Loucy (cell line): ENCODE data around the gene MYO18B.

Source experiments
- H2AFZ ChIP-seq: fragments of 200-600 bp; sonication (generic); 2 replicates; pipeline ENCODE4 v1.6.0; 2016; ENCODE audit warnings: antibody characterized with exemption, mild to moderate bottlenecking, low read length, moderate library complexity
- H3F3A ChIP-seq: fragments of 200-600 bp; 2 replicates; pipeline ENCODE4 v1.6.0; 2016; ENCODE audit warnings: antibody characterized with exemption, low read depth, mild to moderate bottlenecking
- H3K27me3 ChIP-seq: fragments of 200-600 bp; sonication (generic); 2 replicates; pipeline ENCODE4 v1.6.1; 2014; ENCODE audit warnings: low read length, mild to moderate bottlenecking; ENCODE audit not compliant: insufficient read depth, poor library complexity, severe bottlenecking
- H3K36me3 ChIP-seq: fragments of 200-600 bp; sonication (generic); 2 replicates; pipeline ENCODE4 v1.6.1; 2016; ENCODE audit warnings: low read length; ENCODE audit not compliant: insufficient read depth
- H3K4me1 ChIP-seq: fragments of 200-600 bp; sonication (generic); 2 replicates; pipeline ENCODE4 v1.5.1; 2014; ENCODE audit warnings: low read length, mild to moderate bottlenecking; ENCODE audit not compliant: insufficient read depth, poor library complexity, severe bottlenecking
- H3K4me2 ChIP-seq: fragments of 200-600 bp; sonication (generic); 2 replicates; pipeline ENCODE4 v1.6.0; 2014; ENCODE audit warnings: antibody characterized with exemption, low read length, low read depth, mild to moderate bottlenecking; ENCODE audit not compliant: poor library complexity, severe bottlenecking
- H3K4me3 ChIP-seq: fragments of 200-600 bp; sonication (generic); 2 replicates; pipeline ENCODE4 v1.5.1; 2014; ENCODE audit warnings: low read length, mild to moderate bottlenecking, mixed read lengths; ENCODE audit not compliant: poor library complexity, severe bottlenecking
- H3K79me2 ChIP-seq: fragments of 200-600 bp; sonication (generic); 2 replicates; pipeline ENCODE4 v1.6.1; 2014; ENCODE audit warnings: low read length; ENCODE audit not compliant: insufficient read depth
- H3K9ac ChIP-seq: fragments of 200-600 bp; sonication (generic); 2 replicates; pipeline ENCODE4 v1.6.0; 2014; ENCODE audit warnings: mild to moderate bottlenecking, low read depth, low read length, moderate library complexity; ENCODE audit not compliant: poor library complexity, severe bottlenecking
- H3K9me2 ChIP-seq: fragments of 200-600 bp; sonication (generic); replicated peaks from 2 replicates; pipeline ENCODE4 v1.6.1; 2016; ENCODE audit warnings: low read depth, low read length, mixed read lengths
- H3K9me3 ChIP-seq: fragments of 200-600 bp; sonication (generic); 2 replicates; pipeline ENCODE4 v1.6.1; 2014; ENCODE audit warnings: mild to moderate bottlenecking, antibody characterized with exemption, low read length, low read depth; ENCODE audit not compliant: insufficient read depth
- H4K20me1 ChIP-seq: fragments of 200-600 bp; sonication (generic); 2 replicates; pipeline ENCODE4 v1.6.0; 2014; ENCODE audit warnings: antibody characterized with exemption, low read length, mild to moderate bottlenecking; ENCODE audit not compliant: insufficient read depth, poor library complexity, severe bottlenecking
- CTCF ChIP-seq: fragments of 200-600 bp; sonication (generic); conservative IDR thresholded peaks from 2 replicates; pipeline ENCODE4 v1.5.1; 2014; ENCODE audit warnings: mild to moderate bottlenecking, antibody characterized with exemption, low read length
- EZH2phosphoT487 ChIP-seq: fragments of 200-600 bp; IDR thresholded peaks from 2 replicates; pipeline ENCODE4 v1.6.1; 2018; ENCODE audit warnings: antibody characterized with exemption, mild to moderate bottlenecking, moderate library complexity, borderline replicate concordance

Gene MYO18B

GRCh38 chr22:25970374-25970911 lies 228.5 kb downstream of the MYO18B start:
- TF ChIP-seq CTCF, result no peak
- TF ChIP-seq EZH2phosphoT487, result no peak
- Histone ChIP-seq H3F3A (no peaks in the 10 kb centered on the region), H4K20me1 (no peaks in the 10 kb centered on the region), H3K4me2 (no peak overlapping the region), H3K9me3 (no peaks in the 10 kb centered on the region), H3K36me3 (no peaks in the 10 kb centered on the region), H3K4me3 (no peak overlapping the region), H3K4me1 (peaks cover 15% of the 10 kb centered on the region), H3K79me2 (no peaks in the 10 kb centered on the region), H3K9me2 (no peaks in the 10 kb centered on the region), H3K9ac (no peak overlapping the region), H2AFZ (no peak overlapping the region), H3K27me3 (no peaks in the 10 kb centered on the region)

GRCh38 chr22:25970999-25971811 lies 229.2 kb downstream of the MYO18B start:
- H3K9ac ChIP-seq, result no peak overlapping the region
- TF ChIP-seq EZH2phosphoT487 (no peak), CTCF (no peak)

GRCh38 chr22:25972397-25972796 lies 230.4 kb downstream of the MYO18B start:
- Histone ChIP-seq H3K9me3 (no peaks in the 10 kb centered on the region), H3F3A (no peaks in the 10 kb centered on the region), H3K27me3 (no peaks in the 10 kb centered on the region), H3K9ac (no peak overlapping the region), H3K79me2 (no peaks in the 10 kb centered on the region), H3K4me2 (no peak overlapping the region), H3K36me3 (no peaks in the 10 kb centered on the region), H3K9me2 (no peaks in the 10 kb centered on the region), H2AFZ (no peak overlapping the region), H3K4me3 (no peak overlapping the region), H4K20me1 (no peaks in the 10 kb centered on the region), H3K4me1 (no peaks in the 10 kb centered on the region)
- TF ChIP-seq CTCF (no peak), EZH2phosphoT487 (no peak)

More at GRCh38 chr22:25970999-25971811, 229.2 kb downstream of the MYO18B start:
- no peak overlapping the region for H3K4me3 ChIP-seq
- H3K9me3 ChIP-seq, result no peaks in the 10 kb centered on the region
- H3K27me3 ChIP-seq, result no peaks in the 10 kb centered on the region
- H3K79me2 ChIP-seq, result no peaks in the 10 kb centered on the region
- H3K4me1 ChIP-seq, result peaks cover 8% of the 10 kb centered on the region
- H3K9me2 ChIP-seq, result no peaks in the 10 kb centered on the region
- no peaks in the 10 kb centered on the region for H4K20me1 ChIP-seq
- H2AFZ ChIP-seq, result no peak overlapping the region
- H3F3A ChIP-seq, result no peaks in the 10 kb centered on the region
- H3K36me3 ChIP-seq, result no peaks in the 10 kb centered on the region
- H3K4me2 ChIP-seq, result no peak overlapping the region
